K562 (cell line): Measurements from ENCODE around the gene GATC. TPM values are rescaled to one million over a fixed set of nuclear protein-coding genes. Genes with fewer than 3 reads are reported as not detected.

Source experiments
- ATAC-seq: fragments of 200-7000 bp; cut with Tn5 transposase; 3 replicates; pipeline ENCODE4 v1.9.1; 2020; ENCODE audit warnings: moderate library complexity
- BruUV-seq: library from RNA; stranded (reverse); fragments of 400-500 nt; replicated peaks from 2 replicates; lab custom pipeline; 2021; lab: Mats Ljungman, UMichigan
- CTCF ChIA-PET: fragments of 300-600 bp; formaldehyde crosslinking; extraction: SDS; loops from one replicate; lab custom pipeline; 2021; ENCODE audit warnings: low intra/inter-chr PET ratio; lab: Yijun Ruan, JAX
- POLR2A ChIA-PET: fragments of 300-600, 350-650 bp; sonication (Branson Sonifier 250); formaldehyde crosslinking; extraction: SDS; loops from one replicate; lab custom pipeline; 2021; ENCODE audit warnings: antibody characterized with exemption, inconsistent platforms; lab: Yijun Ruan, JAX
- DNase-seq, 4 experiments: peaks; one replicate each; pipeline versions ENCODE4 v3.0.0 to v3.0.0-alpha.2; 2011 to 2018; ENCODE audit warnings: low spot score in 3 of 4, mixed read lengths in 3 of 4; ENCODE audit errors: extremely low read depth in 1 of 4
- FAIRE-seq: peaks from 2 replicates; lab custom pipeline; 2011; peaks lifted over from hg19 to GRCh38; lab: Jason Lieb, UNC
- H2AFZ ChIP-seq: 2 replicates; pipeline ENCODE4 v1.6.0; 2011; ENCODE audit warnings: low read depth, low read length, control low read depth, inconsistent platforms
- H3K27ac ChIP-seq: fragments of 200-600 bp; 3 replicates; pipeline ENCODE4 v1.8.0; 2011; ENCODE audit warnings: low read depth, mild to moderate bottlenecking, control low read depth, inconsistent platforms, low read length, moderate library complexity, mixed read lengths; ENCODE audit errors: extremely low read depth
- H3K27me3 ChIP-seq, 2 experiments: fragments of 300-600 bp in 1 of 2; 2 replicates in 1 of 2; 3 replicates in 1 of 2; pipeline versions ENCODE4 v1.6.0 to v1.8.0; 2011; ENCODE audit warnings: inconsistent platforms in 2 of 2, low read length in 2 of 2, mild to moderate bottlenecking in 1 of 2, mixed read lengths in 1 of 2, moderate library complexity in 1 of 2; ENCODE audit not compliant: control insufficient read depth in 2 of 2, insufficient read depth in 2 of 2
- H3K36me3 ChIP-seq: fragments of 300-600 bp; 3 replicates; pipeline ENCODE4 v1.8.0; 2011; ENCODE audit warnings: mild to moderate bottlenecking, low read length, inconsistent platforms; ENCODE audit not compliant: control insufficient read depth, insufficient read depth
- H3K4me1 ChIP-seq, 2 experiments: fragments of 200-600 bp in 1 of 2; replicated peaks in 1 of 2; 2 replicates in 1 of 2; 3 replicates in 1 of 2; pipeline versions ENCODE4 v1.5.1 to v1.8.0; 2011; ENCODE audit warnings: inconsistent platforms in 2 of 2, low read length in 2 of 2, mild to moderate bottlenecking in 1 of 2, mixed read lengths in 1 of 2, moderate library complexity in 1 of 2; ENCODE audit not compliant: control insufficient read depth in 2 of 2, insufficient read depth in 2 of 2
- H3K4me2 ChIP-seq: 2 replicates; pipeline ENCODE4 v1.6.1; 2011; ENCODE audit warnings: low read length, control low read depth, inconsistent platforms, mixed read lengths; ENCODE audit not compliant: insufficient read depth
- H3K4me3 ChIP-seq: fragments of 200-600 bp; sonication (generic), shearing (Covaris generic); 2 replicates; pipeline ENCODE4 v1.5.1; 2016; ENCODE audit warnings: control low read depth, inconsistent platforms
- H3K79me2 ChIP-seq: fragments of 200-600 bp; 3 replicates; pipeline ENCODE4 v1.8.0; 2011; ENCODE audit warnings: low read length, inconsistent platforms; ENCODE audit not compliant: control insufficient read depth, insufficient read depth
- H3K9ac ChIP-seq, 2 experiments: 2 replicates each; pipeline versions ENCODE4 v1.6.0 to v1.6.1; 2011; ENCODE audit warnings: low read depth in 2 of 2, low read length in 2 of 2, control low read depth in 1 of 2, inconsistent platforms in 1 of 2, mild to moderate bottlenecking in 1 of 2, mixed read lengths in 1 of 2; ENCODE audit not compliant: insufficient read depth in 1 of 2
- H3K9me1 ChIP-seq: one replicate; pipeline ENCODE4 v1.6.0; 2011; ENCODE audit warnings: inconsistent platforms, mild to moderate bottlenecking, low read length, moderate library complexity; ENCODE audit not compliant: control insufficient read depth, insufficient read depth
- H3K9me3 ChIP-seq: replicated peaks from 2 replicates; pipeline ENCODE4 v1.5.1; 2011; ENCODE audit warnings: low read depth, low read length, inconsistent platforms; ENCODE audit not compliant: control insufficient read depth, insufficient read depth
- H4K20me1 ChIP-seq: replicated peaks from 2 replicates; pipeline ENCODE4 v1.6.1; 2011; ENCODE audit warnings: low read length, inconsistent platforms, mixed read lengths; ENCODE audit not compliant: control insufficient read depth, insufficient read depth
- BRCA1 ChIP-seq, 2 experiments: fragments of 450-650 bp in 1 of 2; sonication (generic) in 1 of 2; formaldehyde crosslinking in 1 of 2; IDR thresholded peaks; 2 replicates each; pipeline versions ENCODE4 v1.5.0 to v1.6.1; 2017 to 2020; ENCODE audit warnings: mild to moderate bottlenecking in 1 of 2, missing genetic modification reagents in 1 of 2
- IRF1 ChIP-seq: sonication (generic); formaldehyde crosslinking; IDR thresholded peaks from 2 replicates; pipeline ENCODE4 v1.8.0; 2022; ENCODE audit warnings: missing genetic modification reagents, mild to moderate bottlenecking, borderline replicate concordance
- MAFK ChIP-seq: IDR thresholded peaks from 2 replicates; pipeline ENCODE4 v1.6.1; 2011; ENCODE audit warnings: low read length, improper control_type of control experiment
- NR2C2 ChIP-seq, 2 experiments: fragments of 200-800 bp in 1 of 2; sonication (Bioruptor generic) in 1 of 2; sonication (generic) in 1 of 2; formaldehyde crosslinking in 1 of 2; IDR thresholded peaks; 2 replicates each; pipeline versions ENCODE4 v1.6.1 to v1.8.0; 2016 to 2022; ENCODE audit warnings: mild to moderate bottlenecking in 1 of 2, missing compliant biosample characterization in 1 of 2, missing genetic modification characterization in 1 of 2, missing genetic modification reagents in 1 of 2
- POLR2A ChIP-seq: fragments of 450-650 bp; conservative IDR thresholded peaks from 2 replicates; pipeline ENCODE4 v1.6.1; 2016
- RBM17 ChIP-seq: fragments of 200-400 bp; formaldehyde crosslinking; IDR thresholded peaks from 2 replicates; pipeline ENCODE4 v1.6.1; 2017; ENCODE audit warnings: low read depth, mild to moderate bottlenecking, low read length, borderline replicate concordance
- RBM22 ChIP-seq: fragments of 200-400 bp; formaldehyde crosslinking; IDR thresholded peaks from 2 replicates; pipeline ENCODE4 v1.6.1; 2018; ENCODE audit warnings: low read length, low read depth; ENCODE audit not compliant: poor library complexity, severe bottlenecking
- REST ChIP-seq, 2 experiments: fragments of 450-650 bp; formaldehyde crosslinking in 1 of 2; IDR thresholded peaks; 2 replicates each; pipeline versions ENCODE4 v1.4.0 to v1.6.1; 2014 to 2020; ENCODE audit warnings: mild to moderate bottlenecking in 2 of 2, borderline replicate concordance in 1 of 2, low read depth in 1 of 2
- SMARCA5 ChIP-seq: fragments of 450-650 bp; IDR thresholded peaks from 2 replicates; pipeline ENCODE4 v1.6.1; 2016
- TBL1XR1 ChIP-seq, 2 experiments: IDR thresholded peaks; 2 replicates each; pipeline ENCODE4 v1.6.1; 2012; ENCODE audit warnings: improper control_type of control experiment in 2 of 2, low read length in 2 of 2, mild to moderate bottlenecking in 1 of 2
- WGBS: fragments of 100-300 bp; shearing (Covaris generic); methylation state at CpG from one replicate; pipeline ENCODE4 v1.1.6; 2016; ENCODE audit warnings: low coverage, mixed read lengths; ENCODE audit not compliant: insufficient coverage; ENCODE audit errors: missing lambda C conversion rate; 5-methylcytosine and 5-hydroxymethylcytosine counted together
- in situ Hi-C: fragments of 300-500 bp; cut with MboI; formaldehyde crosslinking; loops from 4 replicates; pipeline ENCODE4 v1.15.0; 2018; ENCODE audit warnings: inconsistent platforms, mixed read lengths
- intact Hi-C: fragments of 100-400 bp; cut with micrococcal nuclease; formaldehyde crosslinking; loops from 2 replicates; pipeline ENCODE4 v1.14.2; 2022
- polyA plus RNA-seq, 8 experiments: library from polyadenylated mRNA; depleted of rRNA in 4 of 8; stranded (reverse) in 5 of 8; unstranded in 3 of 8; fragments of >200 nt; fragmentation: Nextera tagmentation in 2 of 8; fragmentation: Illumina TruSeq in 1 of 8; extraction: Ambion mirVana in 2 of 8; extraction: Trizol in 1 of 8; gene quantifications; 2 replicates each; pipeline versions ENCODE4 v1.2.1 to v1.2.3, GENCODE V29; 2011 to 2014; ENCODE audit warnings: inconsistent platforms in 1 of 8, missing spikeins in 1 of 8
- total RNA-seq, 7 experiments: library from RNA; depleted of rRNA in 6 of 7; stranded (reverse); fragments of >200 nt in 6 of 7; fragmentation: Illumina TruSeq in 2 of 7; extraction: Trizol in 2 of 7; gene quantifications; 2 replicates each; pipeline versions ENCODE4 v1.2.1 to v1.2.3, GENCODE V29; 2011 to 2021; ENCODE audit warnings: low replicate concordance in 1 of 7

The GATC gene
- total and polyA plus RNA-seq, 9 of the 15 experiments (the other 6 are each of a cell fraction or from before 2014, with no cell fraction given), result 5.8 to 52.6 (median 28.2) TPM

- TF ChIP-seq NR2C2 (CRISPR knock-in tag; IDR thresholded peaks at IDR 0.05) (no peak), NR2C2 (tag; IDR thresholded peaks at IDR 0.05) (peak; percentile 54), SMARCA5 (no peak), IRF1 (CRISPR knock-in tag) (no peak), BRCA1 (IDR thresholded peaks at IDR 0.05) (no peak), BRCA1 (CRISPR knock-in tag; IDR thresholded peaks at IDR 0.05) (no peak), TBL1XR1 (IDR thresholded peaks at IDR 0.05; ENCODE audit: low read length in 2 of 2) (no peak)
Observed at GRCh38 chr12:120497524-120498150, 51.4 kb downstream of the GATC start (continued).

- Histone ChIP-seq H3K9me3 (0 out of 2 replicates have a peak, but pooled peaks cover 2% of the 10 kb centered on the region), H3K36me3 (peaks cover 38% of the 10 kb centered on the region; the same call in 2 of the 3 replicates), H3K27ac (no peak overlapping the region; the same call in 2 of the 3 replicates), H3K4me1 (peaks cover 2 to 15% of the 10 kb centered on the region in 2 experiments; a peak in 3 of 5 replicates), H2AFZ (no peak overlapping the region), H3K9me1 (no peaks in the 10 kb centered on the region), H3K4me2 (no peak overlapping the region), H3K27me3 (no peaks in the 10 kb centered on the region), H4K20me1 (peaks cover 12% of the 10 kb centered on the region; the same call in 1 of the 2 replicates), H3K79me2 (peaks cover 42% of the 10 kb centered on the region), H3K4me3 (no peak overlapping the region), H3K9ac (no peak overlapping the region)
- in situ Hi-C loops, result no loop called here
- intact Hi-C loops, result no loop called here
- FAIRE-seq (no peak), ATAC-seq (no peak), DNase-seq (no peak)
- no TSS peak for BruUV-seq
- 70% methylated on average over 3 of the region's 3 CpGs for WGBS
- ChIA-PET POLR2A (interaction anchor here (0.9 to 4.6 kb wide), 5 partner anchors 9 to 39 kb away, joined by 3 to 21 read pairs (median 3); no protein-coding TSS in a partner anchor), CTCF (no interaction called here)
- 0 out of 2 replicates have a peak, but pooled peaks have one; percentile 21 for TF ChIP-seq POLR2A
- no peak for TF ChIP-seq MAFK
- TF ChIP-seq RBM17, result no peak
- no peak for TF ChIP-seq RBM22
- TF ChIP-seq REST (IDR thresholded peaks at IDR 0.05; ENCODE audit: borderline replicate concordance), result no peak
- TF ChIP-seq REST (CRISPR knock-in tag; IDR thresholded peaks at IDR 0.05; ENCODE audit: low read depth), result no peak
Observed at GRCh38 chr12:120498870-120499515, 52.7 kb downstream of the GATC start.
